HG03060 (cell line): ENCODE results near the gene TMUB1.
"Not testable (repeated sequence)": the region's sequence is repeated elsewhere in the genome, so short reads cannot be mapped to it uniquely, and the experiment has no call there.

Experiments
- ATAC-seq: cut with Tn5 transposase; IDR thresholded peaks from one replicate; pipeline ENCODE4 v1.9.1; 2021; ENCODE audit warnings: low read depth, moderate number of reproducible peaks; ENCODE audit not compliant: unreplicated experiment

TMUB1 gene

GRCh38 chr7:151057506-151057988 is 25.7 kb downstream of the TMUB1 start, which contains the start of gene CDK5:
Gene CDK5, minus strand, starts transcription at chr7:151057897. Its CDS starts 49 bp downstream, at chr7:151057848.
- peak; percentile 17 for ATAC-seq

GRCh38 chr7:151056666-151057505 is 26.4 kb downstream of the TMUB1 start:
- ATAC-seq = no peak

GRCh38 chr7:151056283-151056665 is 27.0 kb downstream of the TMUB1 start:
- no peak for ATAC-seq

GRCh38 chr7:151053751-151054150 is 29.5 kb downstream of the TMUB1 start:
- ATAC-seq = no peak

GRCh38 chr7:151053096-151053495 is 30.2 kb downstream of the TMUB1 start:
- no peak for ATAC-seq

GRCh38 chr7:151051108-151051507 is 32.2 kb downstream of the TMUB1 start:
- no peak for ATAC-seq

- ATAC-seq = no peak
These were observed 34.3 kb downstream of the TMUB1 start for GRCh38 chr7:151048911-151049463.

GRCh38 chr7:151047976-151048815 is 35.1 kb downstream of the TMUB1 start, which contains the start of gene ASIC3:
Gene ASIC3, plus strand, starts transcription at chr7:151048531. Its CDS starts 355 bp downstream, at chr7:151048886.
- ATAC-seq = no peak

GRCh38 chr7:151046603-151047573 is 36.4 kb downstream of the TMUB1 start:
- ATAC-seq = no peak

GRCh38 chr7:151045967-151046366 is 37.3 kb downstream of the TMUB1 start:
- no peak for ATAC-seq

- no peak for ATAC-seq
These were observed 38.0 kb downstream of the TMUB1 start for GRCh38 chr7:151045262-151045661.

GRCh38 chr7:151043959-151044358 is 39.3 kb downstream of the TMUB1 start:
- no peak for ATAC-seq

- not testable (repeated sequence) for ATAC-seq
These were observed 39.8 kb downstream of the TMUB1 start for GRCh38 chr7:151043449-151043848.

GRCh38 chr7:151040616-151041375 is 42.5 kb downstream of the TMUB1 start:
- ATAC-seq = no peak

- ATAC-seq = no peak
These were observed 43.3 kb downstream of the TMUB1 start for GRCh38 chr7:151039850-151040548.

- ATAC-seq = no peak
These were observed 44.1 kb downstream of the TMUB1 start for GRCh38 chr7:151038951-151039849.

- no peak for ATAC-seq
These were observed 47.4 kb downstream of the TMUB1 start for GRCh38 chr7:151035902-151036301.
